ENCODE measurements around the gene KRABD2.
"Not testable (repeated sequence)": the region's sequence is repeated elsewhere in the genome, so short reads cannot be mapped to it uniquely, and the experiment has no call there.

The KRABD2 gene

DNA sequence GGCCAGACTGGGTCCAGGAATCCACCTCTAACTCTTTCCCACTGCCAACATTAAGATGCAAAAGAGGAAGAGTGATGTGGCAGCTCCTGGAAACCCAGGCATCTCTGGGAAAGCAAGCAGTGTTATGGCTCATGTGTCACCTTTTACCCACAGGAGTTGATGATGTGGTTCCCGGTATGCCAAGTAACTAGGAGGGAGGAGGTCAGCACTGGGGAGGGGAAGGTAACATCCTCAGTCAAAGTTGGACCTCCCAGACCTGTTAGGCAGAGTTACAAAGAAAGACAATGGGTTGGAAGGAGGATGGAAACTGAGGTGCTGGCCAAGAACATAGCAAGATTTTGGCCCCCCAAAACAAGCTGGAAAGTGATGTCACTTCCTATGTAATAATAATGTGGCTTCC lies 11.4 kb downstream of the KRABD2 start:
- DNase-seq (ENCODE audit: low read depth in 4 of 4, low spot score in 3 of 4): no peak

DNA sequence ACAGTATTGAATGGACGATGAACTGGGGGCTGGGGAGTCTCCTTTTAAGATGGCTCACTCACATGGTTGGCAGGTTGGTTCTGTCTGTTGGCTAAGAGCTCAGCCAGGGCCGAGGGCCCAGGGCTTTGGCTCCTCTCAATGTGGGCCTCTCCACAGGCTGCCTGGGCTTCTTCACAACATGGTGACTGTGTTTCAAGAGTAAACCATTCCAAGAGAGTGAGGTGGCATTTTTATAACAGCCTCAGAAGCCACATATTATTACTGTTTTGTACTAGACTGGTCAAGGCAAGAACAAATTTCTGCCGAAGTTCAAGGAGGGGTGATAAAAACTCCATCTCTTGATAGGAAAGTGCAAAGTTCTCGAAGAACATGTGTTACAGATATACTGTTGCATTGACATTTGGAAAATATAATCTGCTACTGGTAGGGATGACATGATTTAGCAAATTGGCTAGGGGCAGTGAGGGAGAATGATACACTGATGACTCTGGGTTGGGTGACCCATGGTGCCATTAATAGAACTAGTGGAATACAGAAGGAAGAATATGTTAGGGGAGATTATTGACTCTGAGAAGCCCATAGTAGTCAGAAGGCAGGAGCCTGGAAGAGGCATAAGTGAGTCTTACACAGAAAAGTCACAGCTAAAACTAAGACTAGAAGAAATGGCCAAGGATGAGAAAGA lies 13.7 kb downstream of the KRABD2 start:
- DNase-seq (ENCODE audit: low read depth in 4 of 4, low spot score in 3 of 4): no peak

DNA sequence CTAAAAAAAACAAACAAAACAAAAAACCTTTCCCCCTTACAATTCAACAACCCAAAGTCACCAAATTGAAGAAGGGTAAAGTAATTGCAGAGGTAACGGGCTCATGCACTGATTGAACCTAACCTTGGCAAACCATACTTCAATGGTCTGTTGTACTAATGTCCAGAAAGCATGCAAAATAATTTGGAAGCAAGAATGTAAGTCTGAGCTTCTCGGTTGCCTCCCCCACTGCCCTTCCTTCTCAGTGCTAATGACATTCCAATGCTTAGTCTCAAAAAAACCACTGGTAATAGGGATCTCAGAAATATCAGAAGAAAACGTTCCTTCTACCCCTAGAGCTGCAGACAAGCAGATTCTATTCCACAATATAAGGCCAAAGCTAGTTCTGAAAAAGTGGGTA lies 15.8 kb downstream of the KRABD2 start:
- no peak for DNase-seq (ENCODE audit: low read depth in 4 of 4, low spot score in 3 of 4)

DNA sequence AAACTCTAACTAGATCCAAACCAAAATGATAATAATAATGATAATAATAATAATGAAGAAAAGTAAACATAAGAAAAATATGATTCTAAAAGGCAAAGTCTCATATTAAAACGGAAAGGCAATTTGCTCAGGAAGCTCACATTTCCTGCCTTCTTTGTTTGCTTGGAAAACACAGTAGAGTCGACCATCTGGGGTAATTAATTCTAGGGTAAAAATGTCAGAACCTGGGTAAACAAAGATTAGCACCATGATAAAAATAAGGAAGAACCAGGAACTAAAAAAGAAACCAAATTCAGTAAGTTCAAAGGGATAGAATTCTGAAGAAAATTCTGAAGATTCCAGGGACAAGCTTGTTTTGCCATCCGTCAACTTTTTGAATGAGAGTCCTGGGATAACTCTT lies 16.2 kb downstream of the KRABD2 start:
- no peak for DNase-seq (ENCODE audit: low read depth in 4 of 4, low spot score in 3 of 4)

DNA sequence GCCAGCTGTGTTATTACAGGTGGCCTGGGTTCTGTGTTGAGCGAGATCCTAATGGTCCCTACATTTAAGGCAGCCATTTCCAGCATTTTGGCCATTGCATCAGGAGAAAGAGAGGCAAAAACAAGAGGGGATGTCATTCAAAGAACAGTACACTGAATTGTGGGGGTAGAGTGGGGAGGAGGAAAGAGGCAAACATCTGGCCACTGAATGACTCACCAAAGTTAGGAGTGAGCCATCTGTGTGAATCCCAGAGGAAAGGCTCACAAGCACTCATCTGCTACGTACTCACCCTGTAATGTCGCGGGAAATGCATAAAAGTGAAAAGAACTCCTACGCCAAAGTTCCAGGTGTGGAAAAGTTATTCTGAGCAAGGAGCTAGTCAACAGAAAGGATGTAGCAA lies 16.7 kb downstream of the KRABD2 start:
- DNase-seq (ENCODE audit: low read depth in 4 of 4, low spot score in 3 of 4): no peak

DNA sequence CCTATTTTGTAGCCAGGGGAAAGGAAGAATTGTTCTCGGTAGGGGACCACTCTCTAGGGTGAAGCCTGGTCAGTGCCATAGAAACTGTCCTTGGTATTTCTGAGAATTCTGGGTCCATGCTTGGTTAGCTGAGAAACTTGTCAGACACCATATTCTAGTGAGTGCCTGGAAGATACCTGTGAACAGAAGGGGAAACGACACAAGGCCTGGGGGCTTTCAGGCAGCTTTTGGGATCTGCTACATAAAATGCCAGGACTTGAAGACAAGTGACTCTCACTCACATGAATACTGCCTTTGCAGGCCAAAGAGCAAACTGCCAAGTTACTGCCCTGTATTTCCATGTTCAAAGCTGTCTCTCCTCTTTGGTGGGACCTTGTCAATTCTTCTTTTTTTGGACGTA lies 18.6 kb downstream of the KRABD2 start:
- DNase-seq (ENCODE audit: low read depth in 4 of 4, low spot score in 3 of 4): no peak

DNA sequence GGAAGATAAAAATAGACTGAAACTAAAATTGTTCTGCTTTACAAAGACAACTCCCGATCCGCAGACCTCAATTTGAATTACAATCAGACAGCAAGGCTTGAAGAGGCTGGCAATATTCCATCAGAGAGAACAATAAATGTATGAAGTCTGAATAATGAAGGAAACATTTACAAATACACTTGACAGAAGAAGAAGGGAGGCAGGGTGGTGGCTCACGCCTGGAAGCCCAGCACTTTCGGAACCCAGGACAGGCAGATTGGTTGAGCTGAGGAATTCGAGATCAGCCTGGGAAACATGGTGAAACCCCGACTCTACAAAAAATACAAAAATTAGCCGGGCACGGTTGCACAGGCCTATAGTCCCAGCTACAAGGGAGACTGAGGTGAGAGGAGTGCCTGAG lies 22.3 kb downstream of the KRABD2 start:
- DNase-seq (ENCODE audit: low read depth in 4 of 4, low spot score in 3 of 4): no peak

DNA sequence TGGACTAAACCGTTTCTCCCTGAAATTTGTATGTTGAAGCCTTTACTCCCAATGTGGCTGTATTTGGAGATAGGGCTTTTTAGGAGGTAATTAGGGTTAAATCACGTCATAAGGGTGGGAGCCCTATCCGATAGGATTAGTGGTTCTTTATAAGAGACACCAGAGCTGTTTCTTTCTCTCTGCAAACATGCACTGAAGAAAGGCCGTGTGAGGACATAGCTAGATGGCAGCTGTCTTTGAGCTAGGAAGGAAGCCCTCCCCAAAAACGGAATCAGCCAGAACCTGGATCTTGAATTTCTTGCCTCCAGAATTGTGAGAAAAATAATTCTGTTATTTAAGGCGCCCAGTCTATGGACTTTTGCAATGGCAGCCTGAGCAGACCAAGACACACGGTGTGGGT lies 22.8 kb downstream of the KRABD2 start:
- DNase-seq (ENCODE audit: low read depth in 4 of 4, low spot score in 3 of 4): no peak

DNA sequence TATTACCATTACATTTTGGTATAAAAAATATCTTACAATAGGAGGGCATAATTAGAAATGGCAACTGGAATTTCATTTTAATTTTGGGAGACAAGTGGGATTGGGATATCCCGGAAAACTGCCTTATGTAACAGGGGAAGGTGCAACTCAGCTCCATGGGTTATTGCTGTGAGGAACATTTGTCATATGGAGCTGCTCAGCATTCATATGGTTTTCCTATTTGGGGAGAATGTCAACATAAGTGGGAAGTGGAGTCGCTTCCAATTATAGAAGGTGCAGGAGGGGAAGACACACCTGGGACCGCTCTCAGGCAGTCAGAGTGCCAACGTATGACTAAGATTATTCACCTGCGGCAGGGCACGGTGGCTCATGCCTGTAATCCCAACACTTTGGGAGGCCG lies 26.2 kb downstream of the KRABD2 start:
- no peak for DNase-seq (ENCODE audit: low read depth in 4 of 4, low spot score in 3 of 4)

DNA sequence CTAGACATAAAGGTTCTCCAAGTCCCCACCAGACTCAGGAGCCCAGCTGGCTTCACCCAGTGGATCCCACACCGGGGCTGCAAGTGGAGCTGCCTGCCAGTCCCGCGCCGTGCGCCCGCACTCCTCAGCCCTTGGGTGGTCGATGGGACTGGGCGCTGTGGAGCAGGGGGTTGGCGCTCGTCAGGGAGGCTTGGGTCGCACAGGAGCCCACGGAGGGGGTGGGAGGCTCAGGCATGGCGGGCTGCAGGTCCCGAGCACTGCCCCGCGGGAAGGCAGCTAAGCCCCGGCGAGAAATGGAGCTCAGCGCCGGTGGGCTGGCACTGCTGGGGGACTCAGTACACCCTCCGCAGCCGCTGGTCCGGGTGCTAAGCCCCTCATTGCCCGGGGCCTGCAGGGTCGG lies 29.5 kb downstream of the KRABD2 start:
- DNase-seq (ENCODE audit: low read depth in 4 of 4, low spot score in 3 of 4): not testable (repeated sequence)

DNA sequence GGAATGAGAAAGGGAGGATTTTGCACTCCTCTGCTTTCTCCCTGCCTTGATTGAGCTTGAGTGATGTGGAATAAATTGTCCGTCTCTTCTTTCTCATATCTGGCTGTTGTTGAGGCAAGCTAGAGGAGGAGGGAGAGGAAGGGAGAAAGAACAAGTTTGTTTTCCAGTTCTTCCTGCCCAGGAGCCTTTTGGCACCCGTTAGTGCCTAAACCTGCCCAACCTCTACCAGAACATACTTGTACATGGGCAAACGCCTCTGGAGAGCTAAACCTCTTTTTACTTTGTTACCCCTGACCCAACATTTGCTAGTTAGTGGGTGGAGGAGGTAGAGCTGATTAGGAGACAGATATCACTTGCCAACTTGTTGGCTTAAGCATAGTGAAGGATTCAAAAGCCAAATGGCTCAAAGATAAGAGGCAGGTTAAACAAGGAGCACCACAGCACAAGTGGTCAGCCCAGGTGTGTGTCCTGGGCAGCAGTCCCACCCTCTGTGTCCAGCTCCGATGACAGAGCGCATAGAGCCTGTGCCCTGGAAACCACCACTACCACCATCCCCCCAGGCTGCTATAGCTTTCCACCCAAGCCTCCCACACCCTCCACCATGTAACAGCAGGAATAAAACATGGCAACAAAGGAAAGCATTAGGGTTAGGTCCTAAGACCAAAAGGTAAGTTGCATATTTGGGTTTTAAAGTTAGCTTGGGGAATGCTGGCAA lies 30.4 kb downstream of the KRABD2 start:
- DNase-seq (ENCODE audit: low read depth in 4 of 4, low spot score in 3 of 4): no peak

DNA sequence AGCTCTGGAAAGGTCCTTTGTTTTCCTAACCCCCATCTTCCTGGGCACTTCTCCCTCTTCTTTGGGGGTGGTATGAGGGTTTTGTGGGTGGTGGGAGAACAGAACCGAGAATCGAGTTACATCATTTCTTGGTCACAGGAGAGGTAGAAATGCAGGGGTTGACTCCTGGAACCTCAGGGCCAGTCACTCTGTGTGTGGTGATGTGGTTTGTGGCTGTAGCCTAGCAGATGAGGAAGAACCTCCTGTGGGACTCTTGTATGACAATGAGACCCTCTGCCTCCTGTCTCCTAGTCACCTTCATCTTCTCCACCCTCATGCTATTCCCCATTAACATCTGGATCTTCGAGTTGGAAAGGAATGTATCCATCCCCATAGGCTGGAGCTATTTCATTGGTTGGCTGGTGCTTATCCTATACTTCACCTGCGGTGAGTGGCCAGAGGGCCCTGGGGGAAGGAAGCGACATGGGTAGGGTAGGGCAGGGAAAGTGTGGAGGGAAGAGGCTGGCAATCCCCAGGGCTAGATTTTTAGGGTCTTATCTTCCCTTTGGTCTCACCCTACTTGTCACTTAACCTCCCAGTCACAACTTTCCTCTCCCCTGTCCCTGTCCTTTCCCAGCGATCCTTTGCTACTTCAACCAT lies 31.3 kb downstream of the KRABD2 start:
- DNase-seq (ENCODE audit: low read depth in 4 of 4, low spot score in 3 of 4): no peak

DNA sequence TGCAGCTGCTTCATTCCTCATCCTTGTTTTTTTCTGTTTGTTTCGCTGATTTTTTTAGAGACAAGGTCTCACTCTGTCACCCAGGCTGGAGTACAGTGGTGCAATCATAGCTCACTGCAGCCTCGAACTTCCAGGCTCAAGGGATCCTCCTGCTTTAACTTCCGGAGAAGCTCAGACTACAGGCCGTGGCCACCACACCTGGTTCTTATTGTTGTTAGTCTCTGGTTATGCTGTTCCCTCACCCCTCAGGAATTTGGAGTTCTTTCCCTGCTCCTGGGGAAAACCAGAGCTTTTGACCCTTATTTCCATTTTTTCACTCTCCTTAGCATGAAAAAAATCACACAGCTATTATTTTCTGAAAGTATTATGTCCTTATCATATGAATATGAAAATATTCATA lies 35.0 kb downstream of the KRABD2 start:
- DNase-seq (ENCODE audit: low read depth in 4 of 4, low spot score in 3 of 4): no peak

DNA sequence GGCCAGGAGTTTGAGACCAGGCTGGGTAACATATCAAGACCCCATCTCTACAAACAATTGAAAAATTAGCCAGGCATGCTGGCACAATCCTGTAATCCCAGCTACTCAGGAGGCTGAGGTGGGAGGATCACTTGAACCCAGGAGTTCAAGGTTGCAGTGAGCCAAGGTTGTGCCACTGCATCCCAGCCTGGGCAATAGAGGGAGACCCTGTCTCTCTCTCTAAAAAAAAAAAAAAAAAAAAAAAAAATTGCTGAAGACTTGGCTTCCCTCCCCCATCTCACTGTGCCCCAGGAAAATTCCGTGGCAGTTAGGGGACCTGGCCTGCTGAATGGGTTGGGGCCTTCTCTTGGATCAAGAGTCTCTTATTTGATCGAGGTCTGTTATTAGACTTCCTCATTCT lies 37.0 kb downstream of the KRABD2 start, which contains the start of gene ODF4:
TSS of gene ODF4 (plus strand) at position 301 of the 400 bp plus-strand sequence. CDS start 212 bp downstream, outside the sequence.
- DNase-seq (ENCODE audit: low read depth in 4 of 4, low spot score in 3 of 4): no peak

DNA sequence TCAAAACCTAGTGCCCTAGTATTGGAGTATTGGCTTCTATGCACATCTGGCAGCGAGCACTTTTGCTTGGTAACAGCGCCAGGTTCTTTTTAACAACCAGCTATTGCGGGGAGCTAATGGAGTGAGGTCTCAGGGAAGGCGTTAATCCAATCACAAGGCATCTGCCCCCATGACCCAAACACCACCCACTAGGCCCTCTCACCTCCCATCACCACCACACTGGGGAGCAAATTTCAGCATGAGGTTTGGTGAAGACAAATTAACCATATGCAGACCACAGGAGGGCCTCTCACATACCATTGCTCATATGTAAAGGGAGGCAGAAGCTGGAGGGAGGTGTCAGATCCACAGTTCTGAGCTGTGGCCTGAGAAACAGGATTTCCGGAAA lies 37.8 kb downstream of the KRABD2 start:
- DNase-seq (ENCODE audit: low read depth in 4 of 4, low spot score in 3 of 4): no peak

DNA sequence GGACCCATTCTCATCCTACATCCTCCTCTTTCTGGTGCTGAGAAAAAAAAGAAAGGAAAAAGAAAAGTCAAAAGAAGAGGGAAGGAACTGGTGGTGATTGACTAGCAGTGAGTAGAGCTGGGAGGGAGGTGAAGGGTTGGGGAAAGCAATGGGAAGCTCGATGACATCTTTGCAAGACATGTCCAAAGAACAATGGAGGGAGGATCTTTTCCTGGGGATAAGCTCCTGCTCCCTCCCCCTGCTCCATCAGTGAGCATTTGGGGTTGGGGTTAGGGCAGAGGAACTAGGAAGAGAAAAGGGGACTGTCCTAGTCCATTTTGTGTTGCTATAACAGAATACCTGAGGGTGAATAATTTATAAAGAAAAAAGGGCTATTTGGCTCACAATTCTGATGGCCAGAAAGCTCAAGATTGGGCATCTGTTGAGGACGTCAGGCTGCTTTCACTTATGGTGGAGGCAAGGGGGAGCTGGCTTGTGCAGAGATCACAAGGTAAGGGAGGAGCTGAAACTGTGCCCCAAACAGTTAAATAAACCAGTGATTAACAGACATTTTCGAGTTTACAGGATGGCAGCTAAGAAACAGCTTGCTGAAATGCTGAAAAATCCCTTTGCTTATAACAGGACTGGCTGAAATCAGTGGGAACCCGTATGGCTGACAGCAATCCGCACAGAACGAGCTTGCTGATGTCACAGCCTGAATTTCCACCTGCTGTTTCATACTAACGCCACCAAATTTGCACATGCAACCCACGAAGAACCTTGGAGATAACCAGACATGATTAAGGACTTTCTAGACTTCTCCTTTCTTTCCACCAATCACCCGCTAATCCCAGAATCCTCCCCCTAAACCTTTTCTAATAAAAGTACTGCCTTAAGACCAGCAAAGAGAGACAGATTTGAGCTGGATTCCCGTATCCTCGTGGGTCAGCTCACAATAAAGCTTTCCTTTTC lies 38.4 kb downstream of the KRABD2 start:
- no peak for DNase-seq (ENCODE audit: low read depth in 4 of 4, low spot score in 3 of 4)

DNA sequence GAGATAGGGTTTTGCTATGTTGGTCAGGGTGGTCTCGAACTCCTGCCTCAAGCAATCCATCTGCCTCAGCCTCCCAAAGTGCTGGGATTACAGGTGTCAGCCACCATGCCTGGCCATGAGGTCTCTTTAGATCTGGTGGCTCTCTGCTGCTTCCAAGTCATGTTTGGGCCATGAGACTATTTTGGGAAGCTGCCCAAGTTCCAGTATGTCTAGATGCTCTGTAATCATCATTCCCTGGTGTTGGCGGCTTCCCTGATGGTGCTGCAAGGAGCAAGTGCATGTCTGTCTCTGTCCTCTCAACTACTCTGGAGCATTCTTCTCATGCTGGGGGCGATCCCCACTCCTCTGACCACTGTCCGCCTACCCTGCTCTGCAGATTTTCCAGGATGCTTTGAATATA lies 43.2 kb downstream of the KRABD2 start:
- no peak for DNase-seq (ENCODE audit: low read depth in 4 of 4, low spot score in 3 of 4)

DNA sequence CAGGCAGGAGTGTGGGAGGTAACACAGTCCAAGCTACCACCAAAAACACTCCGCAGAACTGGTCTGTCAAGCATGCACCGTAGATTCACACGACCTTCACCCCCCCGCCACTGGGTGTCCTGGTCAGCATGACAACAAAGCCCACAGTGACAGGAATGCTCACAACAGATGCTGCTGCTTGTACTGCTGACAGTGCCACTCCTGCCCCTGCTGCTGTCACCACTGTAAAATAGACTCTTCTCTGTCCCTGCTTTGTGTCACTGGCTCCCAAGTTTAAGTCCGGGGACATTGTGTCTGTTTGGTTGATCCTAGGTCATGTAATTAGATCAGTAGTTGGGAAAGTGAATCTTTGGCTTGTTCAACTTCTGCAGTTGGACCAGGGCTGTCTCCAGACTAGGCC lies 43.8 kb downstream of the KRABD2 start:
- no peak for DNase-seq (ENCODE audit: low read depth in 4 of 4, low spot score in 3 of 4)

DNA sequence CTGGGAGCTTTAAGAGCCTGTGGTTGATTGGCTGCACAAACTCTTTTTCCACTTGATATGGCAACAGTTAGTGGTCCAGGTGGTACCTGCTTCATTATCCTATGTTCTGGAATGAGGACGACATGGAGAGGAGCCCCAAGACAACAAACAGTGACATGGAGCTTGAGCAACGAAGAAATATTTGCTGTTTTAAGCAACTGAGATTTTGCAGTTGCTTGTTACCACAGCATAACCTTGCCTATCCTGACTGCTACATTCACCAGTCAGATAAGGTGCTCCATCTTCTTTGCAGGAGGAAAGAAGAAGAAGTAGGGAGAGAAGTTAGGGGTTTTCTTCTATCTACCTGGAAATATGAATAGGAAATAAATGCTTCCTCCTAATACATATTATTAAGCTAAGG lies 44.4 kb downstream of the KRABD2 start:
- DNase-seq (ENCODE audit: low read depth in 4 of 4, low spot score in 3 of 4): no peak

DNA sequence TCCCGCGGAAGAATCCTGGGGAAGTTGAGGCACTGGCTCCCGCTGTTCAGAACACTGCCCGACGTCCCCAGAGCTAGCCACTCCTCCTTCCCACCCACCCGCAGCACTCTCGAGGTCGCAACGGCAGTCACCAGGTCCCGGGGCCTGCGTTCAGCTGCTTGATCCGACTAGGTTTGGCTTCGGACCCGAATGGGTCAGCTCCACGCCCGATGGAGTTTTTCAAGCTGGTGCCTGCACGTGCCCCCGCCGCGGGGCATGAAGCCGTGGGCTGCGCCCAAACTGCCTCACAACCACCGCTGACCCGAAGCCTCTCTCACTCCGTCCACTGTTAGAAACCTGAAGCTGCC lies 49.2 kb downstream of the KRABD2 start:
- no peak for DNase-seq (ENCODE audit: low read depth in 4 of 4, low spot score in 3 of 4)

All from left renal pelvis (tissue), 4 donors.